AG08395 (cell line): ENCODE data around the gene CFC1B.
"Not testable (repeated sequence)": the region's sequence is repeated elsewhere in the genome, so short reads cannot be mapped to it uniquely, and the experiment has no call there.

Experiments used
- DNase-seq: peaks from one replicate; pipeline ENCODE4 v3.0.0; 2012; ENCODE audit warnings: mixed read lengths, low spot score

CFC1B gene

GRCh38 chr2:130520992-130521391 lies at the start of gene CFC1B:
CFC1B (plus strand) TSS chr2:130521222; CDS start chr2:130521485, 263 bp downstream.
- not testable (repeated sequence) for DNase-seq

GRCh38 chr2:130491073-130491472 lies 29.9 kb upstream of the CFC1B start:
- not testable (repeated sequence) for DNase-seq

- DNase-seq = not testable (repeated sequence)
Measured at GRCh38 chr2:130509228-130509627, 11.8 kb upstream of the CFC1B start, which contains the start of gene POTEI. POTEI (minus strand) TSS chr2:130509328; CDS start chr2:130509235, 93 bp downstream.

- DNase-seq = not testable (repeated sequence)
Measured at GRCh38 chr2:130510807-130511746, 9.9 kb upstream of the CFC1B start.

- not testable (repeated sequence) for DNase-seq
Measured at GRCh38 chr2:130511747-130512451, 9.1 kb upstream of the CFC1B start.

- DNase-seq = not testable (repeated sequence)
Measured at GRCh38 chr2:130518516-130519106, 2.4 kb upstream of the CFC1B start.

- not testable (repeated sequence) for DNase-seq
Measured at GRCh38 chr2:130522390-130522789, 1.4 kb downstream of the CFC1B start.

- not testable (repeated sequence) for DNase-seq
Measured at GRCh38 chr2:130527365-130527967, 6.4 kb downstream of the CFC1B start.

GRCh38 chr2:130529545-130529944 lies 8.5 kb downstream of the CFC1B start:
- DNase-seq = not testable (repeated sequence)

- not testable (repeated sequence) for DNase-seq
Measured at GRCh38 chr2:130530212-130530611, 9.2 kb downstream of the CFC1B start.

GRCh38 chr2:130531225-130531624 lies 10.2 kb downstream of the CFC1B start:
- DNase-seq = not testable (repeated sequence)

GRCh38 chr2:130531672-130532071 lies 10.7 kb downstream of the CFC1B start:
- not testable (repeated sequence) for DNase-seq

- DNase-seq = not testable (repeated sequence)
Measured at GRCh38 chr2:130536654-130537053, 15.6 kb downstream of the CFC1B start.

GRCh38 chr2:130538271-130538670 lies 17.2 kb downstream of the CFC1B start:
- not testable (repeated sequence) for DNase-seq

GRCh38 chr2:130542789-130543188 lies 21.8 kb downstream of the CFC1B start:
- DNase-seq = not testable (repeated sequence)

GRCh38 chr2:130543785-130544528 lies 22.9 kb downstream of the CFC1B start:
- not testable (repeated sequence) for DNase-seq

GRCh38 chr2:130544978-130545377 lies 24.0 kb downstream of the CFC1B start:
- DNase-seq = not testable (repeated sequence)

GRCh38 chr2:130548418-130548817 lies 27.4 kb downstream of the CFC1B start:
- not testable (repeated sequence) for DNase-seq

GRCh38 chr2:130549475-130549874 lies 28.5 kb downstream of the CFC1B start:
- DNase-seq = not testable (repeated sequence)

GRCh38 chr2:130554178-130554577 lies 33.2 kb downstream of the CFC1B start:
- DNase-seq = not testable (repeated sequence)

- not testable (repeated sequence) for DNase-seq
Measured at GRCh38 chr2:130556441-130556840, 35.4 kb downstream of the CFC1B start.
